Liver (tissue), 9 donors: Measurements from ENCODE around the gene PARD6B. TPM values are rescaled to one million over a fixed set of nuclear protein-coding genes. Genes with fewer than 3 reads are reported as not detected.
A peak's percentile ranks its signal among the peaks of the same experiment; 100 is the strongest.

Experiments used
- DNase-seq: peaks from one replicate; pipeline ENCODE4 v3.0.0-alpha.2; 2017; ENCODE audit warnings: low spot score
- H3K27ac ChIP-seq, 2 donors: one replicate each; pipeline ENCODE4 v1.7.0; 2013; ENCODE audit warnings: inconsistent platforms in 2 of 2, low read length in 2 of 2, control low read depth in 1 of 2, low read depth in 1 of 2, mild to moderate bottlenecking in 1 of 2
- H3K27me3 ChIP-seq, 4 donors: one replicate each; pipeline versions ENCODE4 v1.6.1 to v1.7.0; 2013; ENCODE audit warnings: low read length in 3 of 4, inconsistent platforms in 1 of 4, mild to moderate bottlenecking in 1 of 4, moderate library complexity in 1 of 4; ENCODE audit not compliant: control insufficient read depth in 4 of 4, insufficient read depth in 4 of 4
- H3K36me3 ChIP-seq, 4 donors: one replicate each; pipeline versions ENCODE4 v1.6.1 to v1.7.0; 2013; ENCODE audit warnings: low read length in 3 of 4, mild to moderate bottlenecking in 3 of 4, low read depth in 1 of 4, moderate library complexity in 1 of 4; ENCODE audit not compliant: control insufficient read depth in 4 of 4, insufficient read depth in 3 of 4
- H3K4me1 ChIP-seq, 4 donors: one replicate each; pipeline versions ENCODE4 v1.6.1 to v1.7.0; 2013; ENCODE audit warnings: low read length in 3 of 4, mild to moderate bottlenecking in 3 of 4, moderate library complexity in 1 of 4; ENCODE audit not compliant: control insufficient read depth in 4 of 4, insufficient read depth in 4 of 4
- H3K4me3 ChIP-seq, 3 donors: one replicate each; pipeline versions ENCODE4 v1.6.1 to v1.7.0; 2013; ENCODE audit warnings: low read length in 3 of 3, control low read depth in 1 of 3, low read depth in 1 of 3, mild to moderate bottlenecking in 1 of 3
- H3K9ac ChIP-seq, 2 donors: one replicate each; pipeline ENCODE4 v1.7.0; 2013; ENCODE audit warnings: low read length in 2 of 2, mild to moderate bottlenecking in 2 of 2, moderate library complexity in 2 of 2, control low read depth in 1 of 2, low read depth in 1 of 2
- H3K9me3 ChIP-seq, 4 donors: one replicate each; pipeline versions ENCODE4 v1.6.1 to v1.7.0; 2013; ENCODE audit warnings: low read length in 3 of 4; ENCODE audit not compliant: control insufficient read depth in 4 of 4
- EGR1 ChIP-seq, 2 donors: IDR thresholded peaks; 2 replicates each; pipeline ENCODE4 v1.6.1; 2016 to 2018; ENCODE audit warnings: antibody characterized with exemption in 2 of 2, low read depth in 2 of 2
- FOXA1 ChIP-seq: IDR thresholded peaks from 2 replicates; pipeline ENCODE4 v1.6.1; 2016; ENCODE audit warnings: antibody characterized with exemption
- FOXA2 ChIP-seq: IDR thresholded peaks from 2 replicates; pipeline ENCODE4 v1.6.1; 2016; ENCODE audit warnings: antibody characterized with exemption
- HNF4A ChIP-seq, 2 donors: conservative IDR thresholded peaks; 2 replicates each; pipeline ENCODE4 v1.6.1; 2016; ENCODE audit warnings: antibody characterized with exemption in 2 of 2, mild to moderate bottlenecking in 2 of 2
- HNF4G ChIP-seq: IDR thresholded peaks from 2 replicates; pipeline ENCODE4 v1.6.1; 2016; ENCODE audit warnings: antibody characterized with exemption
- JUND ChIP-seq, 2 donors: IDR thresholded peaks; 2 replicates each; pipeline ENCODE4 v1.6.1; 2016; ENCODE audit warnings: antibody characterized with exemption in 2 of 2
- NR2F2 ChIP-seq: IDR thresholded peaks from 2 replicates; pipeline ENCODE4 v1.6.1; 2016; ENCODE audit warnings: antibody characterized with exemption
- RAD21 ChIP-seq, 2 donors: IDR thresholded peaks; 2 replicates each; pipeline ENCODE4 v1.6.1; 2016; ENCODE audit warnings: antibody characterized with exemption in 2 of 2, mild to moderate bottlenecking in 2 of 2
- RXRA ChIP-seq, 2 donors: IDR thresholded peaks; 2 replicates each; pipeline ENCODE4 v1.6.1; 2017 to 2018; ENCODE audit warnings: antibody characterized with exemption in 2 of 2, mild to moderate bottlenecking in 1 of 2
- SP1 ChIP-seq: IDR thresholded peaks from 2 replicates; pipeline ENCODE4 v1.6.1; 2018; ENCODE audit warnings: antibody characterized with exemption, mild to moderate bottlenecking
- TAF1 ChIP-seq: conservative IDR thresholded peaks from 2 replicates; pipeline ENCODE4 v1.6.1; 2016; ENCODE audit warnings: antibody characterized with exemption, mild to moderate bottlenecking
- YY1 ChIP-seq: IDR thresholded peaks from 2 replicates; pipeline ENCODE4 v1.6.1; 2016; ENCODE audit warnings: antibody characterized with exemption, mild to moderate bottlenecking
- WGBS: extraction: QIAGEN DNeasy Blood & Tissue Kit; methylation state at CpG from one replicate; pipeline ENCODE4 v1.1.7; 2013; 5-methylcytosine and 5-hydroxymethylcytosine counted together
- polyA plus RNA-seq, 2 donors: library from polyadenylated mRNA; stranded (reverse) in 1 of 2; unstranded in 1 of 2; fragments of 200-250 nt in 1 of 2; fragments of >200 nt in 1 of 2; fragmentation: Nextera tagmentation in 1 of 2; extraction: Ambion mirVana in 1 of 2; gene quantifications; one replicate each; pipeline versions ENCODE4 v1.2.1 to v1.2.3, GENCODE V29; 2013 to 2015
- total RNA-seq, 2 donors: library from RNA; depleted of rRNA; stranded (reverse); fragments of >200 nt; gene quantifications; one replicate each; pipeline ENCODE4 v1.2.3, GENCODE V29; 2014
- TF ChIP-seq, protein P1 (sequence below): IDR thresholded peaks from 2 replicates; pipeline ENCODE4 v1.6.1; 2016; ENCODE audit warnings: antibody characterized with exemption
- TF ChIP-seq, protein P2 (sequence below): IDR thresholded peaks from 2 replicates; pipeline ENCODE4 v1.6.1; 2016; ENCODE audit warnings: antibody characterized with exemption
- TF ChIP-seq, protein P3 (sequence below): IDR thresholded peaks from 2 replicates; pipeline ENCODE4 v1.6.1; 2016; ENCODE audit warnings: antibody characterized with exemption, mild to moderate bottlenecking
- TF ChIP-seq, protein P4 (sequence below): IDR thresholded peaks from 2 replicates; pipeline ENCODE4 v1.6.1; 2016; ENCODE audit warnings: antibody characterized with exemption
- donor health status: healthy.
- donor health status: healthy.
- donor health status: healthy.
- donor health status: healthy.
- donor health status: healthy.

PARD6B gene
- total and polyA plus RNA-seq, 4 donors = 1.2 to 8.8 (median 5.9) TPM

DNA sequence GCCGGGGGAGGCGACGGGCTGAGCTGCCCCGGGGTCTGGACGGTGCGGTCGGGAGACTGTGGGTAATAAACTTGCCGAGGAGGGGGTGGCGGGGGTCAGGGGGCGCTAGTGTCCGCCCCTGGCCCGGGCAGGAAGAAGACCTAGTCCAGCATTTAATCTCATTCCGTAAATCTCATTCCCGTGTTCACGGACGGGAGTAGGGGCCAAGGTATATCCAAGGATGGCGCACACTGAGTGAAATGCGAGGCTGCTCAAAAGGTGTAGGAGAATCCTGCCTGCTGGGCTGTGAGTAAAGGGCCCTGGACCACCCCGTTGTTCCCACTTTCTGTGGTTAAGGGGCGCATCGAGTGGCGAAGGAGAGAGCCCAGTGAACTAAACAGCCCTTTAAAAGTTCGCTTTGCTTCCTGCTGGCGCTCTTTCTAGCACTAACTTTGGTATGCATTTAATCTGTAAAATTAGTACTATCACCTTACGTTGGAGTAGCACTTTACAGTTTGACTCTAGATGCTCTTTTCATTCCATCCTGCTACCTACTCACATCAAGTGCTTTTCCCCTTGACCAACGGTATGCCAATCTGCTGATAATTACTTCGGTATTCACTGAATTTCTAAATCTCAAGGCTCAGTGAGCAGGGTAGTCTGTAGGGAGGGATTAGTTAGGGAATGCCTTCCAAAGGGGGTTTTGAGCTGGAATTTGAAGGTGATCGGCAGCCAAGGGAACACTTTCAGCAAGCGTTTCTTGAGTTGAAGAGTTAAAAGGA, 730 bp downstream of the PARD6B start:
- Histone ChIP-seq H3K27ac (peak overlapping the region; percentile 83 to 91), H3K9me3 (no peaks in the 10 kb centered on the region), H3K27me3 (no peaks in the 10 kb centered on the region), H3K36me3 (no peaks in the 10 kb centered on the region), H3K4me1 (peaks cover 16 to 63% (median 35%) of the 10 kb centered on the region in 4 donors), H3K9ac (peak overlapping the region; percentile 61 to 66), H3K4me3 (peak overlapping the region; percentile 30 to 89 (median 64))
- DNase-seq = no peak
- 6% methylated on average over 29 of the region's 29 CpGs for WGBS
- TF ChIP-seq SP1 (no peak), RXRA (IDR thresholded peaks at IDR 0.05) (no peak), TAF1 (no peak), FOXA1 (no peak), JUND (IDR thresholded peaks at IDR 0.05) (no peak), RAD21 (IDR thresholded peaks at IDR 0.05) (no peak), HNF4G (no peak), EGR1 (IDR thresholded peaks at IDR 0.05; ENCODE audit: low read depth in 2 of 2) (no peak), HNF4A (conservative IDR thresholded peaks at IDR 0.05) (no peak), NR2F2 (no peak), YY1 (no peak)
- TF ChIP-seq, protein P1, sequence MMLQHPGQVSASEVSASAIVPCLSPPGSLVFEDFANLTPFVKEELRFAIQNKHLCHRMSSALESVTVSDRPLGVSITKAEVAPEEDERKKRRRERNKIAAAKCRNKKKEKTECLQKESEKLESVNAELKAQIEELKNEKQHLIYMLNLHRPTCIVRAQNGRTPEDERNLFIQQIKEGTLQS = no peak
- TF ChIP-seq, protein P2, sequence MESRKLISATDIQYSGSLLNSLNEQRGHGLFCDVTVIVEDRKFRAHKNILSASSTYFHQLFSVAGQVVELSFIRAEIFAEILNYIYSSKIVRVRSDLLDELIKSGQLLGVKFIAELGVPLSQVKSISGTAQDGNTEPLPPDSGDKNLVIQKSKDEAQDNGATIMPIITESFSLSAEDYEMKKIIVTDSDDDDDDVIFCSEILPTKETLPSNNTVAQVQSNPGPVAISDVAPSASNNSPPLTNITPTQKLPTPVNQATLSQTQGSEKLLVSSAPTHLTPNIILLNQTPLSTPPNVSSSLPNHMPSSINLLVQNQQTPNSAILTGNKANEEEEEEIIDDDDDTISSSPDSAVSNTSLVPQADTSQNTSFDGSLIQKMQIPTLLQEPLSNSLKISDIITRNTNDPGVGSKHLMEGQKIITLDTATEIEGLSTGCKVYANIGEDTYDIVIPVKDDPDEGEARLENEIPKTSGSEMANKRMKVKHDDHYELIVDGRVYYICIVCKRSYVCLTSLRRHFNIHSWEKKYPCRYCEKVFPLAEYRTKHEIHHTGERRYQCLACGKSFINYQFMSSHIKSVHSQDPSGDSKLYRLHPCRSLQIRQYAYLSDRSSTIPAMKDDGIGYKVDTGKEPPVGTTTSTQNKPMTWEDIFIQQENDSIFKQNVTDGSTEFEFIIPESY = no peak
- TF ChIP-seq, protein P3, sequence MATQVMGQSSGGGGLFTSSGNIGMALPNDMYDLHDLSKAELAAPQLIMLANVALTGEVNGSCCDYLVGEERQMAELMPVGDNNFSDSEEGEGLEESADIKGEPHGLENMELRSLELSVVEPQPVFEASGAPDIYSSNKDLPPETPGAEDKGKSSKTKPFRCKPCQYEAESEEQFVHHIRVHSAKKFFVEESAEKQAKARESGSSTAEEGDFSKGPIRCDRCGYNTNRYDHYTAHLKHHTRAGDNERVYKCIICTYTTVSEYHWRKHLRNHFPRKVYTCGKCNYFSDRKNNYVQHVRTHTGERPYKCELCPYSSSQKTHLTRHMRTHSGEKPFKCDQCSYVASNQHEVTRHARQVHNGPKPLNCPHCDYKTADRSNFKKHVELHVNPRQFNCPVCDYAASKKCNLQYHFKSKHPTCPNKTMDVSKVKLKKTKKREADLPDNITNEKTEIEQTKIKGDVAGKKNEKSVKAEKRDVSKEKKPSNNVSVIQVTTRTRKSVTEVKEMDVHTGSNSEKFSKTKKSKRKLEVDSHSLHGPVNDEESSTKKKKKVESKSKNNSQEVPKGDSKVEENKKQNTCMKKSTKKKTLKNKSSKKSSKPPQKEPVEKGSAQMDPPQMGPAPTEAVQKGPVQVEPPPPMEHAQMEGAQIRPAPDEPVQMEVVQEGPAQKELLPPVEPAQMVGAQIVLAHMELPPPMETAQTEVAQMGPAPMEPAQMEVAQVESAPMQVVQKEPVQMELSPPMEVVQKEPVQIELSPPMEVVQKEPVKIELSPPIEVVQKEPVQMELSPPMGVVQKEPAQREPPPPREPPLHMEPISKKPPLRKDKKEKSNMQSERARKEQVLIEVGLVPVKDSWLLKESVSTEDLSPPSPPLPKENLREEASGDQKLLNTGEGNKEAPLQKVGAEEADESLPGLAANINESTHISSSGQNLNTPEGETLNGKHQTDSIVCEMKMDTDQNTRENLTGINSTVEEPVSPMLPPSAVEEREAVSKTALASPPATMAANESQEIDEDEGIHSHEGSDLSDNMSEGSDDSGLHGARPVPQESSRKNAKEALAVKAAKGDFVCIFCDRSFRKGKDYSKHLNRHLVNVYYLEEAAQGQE = no peak
- TF ChIP-seq, protein P4, sequence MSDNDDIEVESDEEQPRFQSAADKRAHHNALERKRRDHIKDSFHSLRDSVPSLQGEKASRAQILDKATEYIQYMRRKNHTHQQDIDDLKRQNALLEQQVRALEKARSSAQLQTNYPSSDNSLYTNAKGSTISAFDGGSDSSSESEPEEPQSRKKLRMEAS = no peak

DNA sequence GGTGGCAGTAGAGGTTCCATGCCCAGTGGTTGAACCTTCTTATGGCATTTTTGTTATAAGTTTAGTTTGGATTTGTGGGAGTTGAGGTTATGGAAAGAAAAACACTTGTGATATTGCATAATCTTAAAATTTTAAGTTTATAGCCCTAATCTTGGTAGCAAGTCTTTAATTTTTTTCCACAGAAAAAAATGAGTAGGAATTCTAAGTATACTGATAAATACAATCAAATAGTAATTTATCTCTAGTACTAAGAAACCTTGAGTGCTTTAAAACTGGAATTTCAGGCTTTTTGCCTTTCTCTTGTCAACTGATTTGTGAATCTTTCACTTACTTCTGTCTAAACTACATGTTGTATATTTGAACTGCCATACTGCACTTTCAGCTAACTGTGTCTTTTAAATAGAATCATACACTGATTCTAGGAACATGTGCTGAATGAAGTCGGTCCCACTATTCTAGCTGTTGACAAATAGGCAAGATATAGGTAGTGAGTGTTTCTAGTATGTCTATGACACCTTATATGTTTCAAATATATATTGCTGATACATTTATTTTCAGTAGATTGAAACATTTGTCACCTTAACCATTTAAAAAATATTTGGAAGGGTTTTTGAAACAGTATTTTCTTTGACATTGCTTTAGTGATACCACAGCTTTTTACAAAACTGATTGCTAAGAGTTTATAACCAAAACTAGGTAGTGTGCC, 2.4 kb downstream of the PARD6B start:
- no peak overlapping the region for H3K27ac ChIP-seq
- no peaks in the 10 kb centered on the region for H3K36me3 ChIP-seq

More for the DNA sequence above, 2.4 kb downstream of the PARD6B start:
- TF ChIP-seq FOXA2 (no peak), HNF4G (no peak), HNF4A (conservative IDR thresholded peaks at IDR 0.05) (no peak)
- Histone ChIP-seq H3K9ac (no peak overlapping the region), H3K9me3 (no peaks in the 10 kb centered on the region), H3K27me3 (no peaks in the 10 kb centered on the region), H3K4me1 (peaks cover 11 to 51% (median 22%) of the 10 kb centered on the region in 4 donors), H3K4me3 (no peak overlapping the region)
- WGBS = 56% methylated on average over 1 of the region's 1 CpG
- no peak for DNase-seq
